HG02759 (cell line): ENCODE data around the gene ELSPBP1.
"Not testable (repeated sequence)": the region's sequence is repeated elsewhere in the genome, so short reads cannot be mapped to it uniquely, and the experiment has no call there.

ENCODE experiments used
- ATAC-seq: cut with Tn5 transposase; IDR thresholded peaks from one replicate; pipeline ENCODE4 v1.9.1; 2021; ENCODE audit warnings: mild to moderate bottlenecking, moderate library complexity; ENCODE audit not compliant: unreplicated experiment

Gene ELSPBP1

GRCh38 chr19:47994209-47994802, at the start of gene ELSPBP1:
TSS of gene ELSPBP1 (plus strand) at chr19:47994632. CDS start at chr19:48008668, 14,036 bp downstream.
- ATAC-seq = no peak

GRCh38 chr19:47949852-47950521, 44.4 kb upstream of the ELSPBP1 start:
- ATAC-seq = not testable (repeated sequence)

DNA sequence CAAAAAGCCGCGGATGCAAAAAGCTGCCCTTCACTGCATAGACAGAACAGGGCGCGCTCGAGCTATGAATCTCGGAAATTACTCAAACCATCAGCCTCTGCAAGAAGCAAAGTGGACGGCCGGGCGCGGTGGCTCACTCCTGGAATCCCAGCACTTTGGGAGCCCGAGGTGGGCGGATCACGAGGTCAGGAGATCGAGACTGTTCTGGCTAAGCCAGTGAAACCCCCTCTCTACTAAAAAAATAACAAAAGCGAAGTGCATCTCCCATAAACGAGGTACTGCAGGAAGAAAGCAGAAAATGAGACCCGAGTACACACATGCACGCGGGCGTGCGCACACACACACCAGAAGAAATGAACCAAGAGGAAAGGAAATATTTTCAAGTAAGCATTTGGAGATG, 42.3 kb upstream of the ELSPBP1 start:
- ATAC-seq = not testable (repeated sequence)

GRCh38 chr19:47955936-47956335, 38.5 kb upstream of the ELSPBP1 start:
- ATAC-seq = not testable (repeated sequence)

DNA sequence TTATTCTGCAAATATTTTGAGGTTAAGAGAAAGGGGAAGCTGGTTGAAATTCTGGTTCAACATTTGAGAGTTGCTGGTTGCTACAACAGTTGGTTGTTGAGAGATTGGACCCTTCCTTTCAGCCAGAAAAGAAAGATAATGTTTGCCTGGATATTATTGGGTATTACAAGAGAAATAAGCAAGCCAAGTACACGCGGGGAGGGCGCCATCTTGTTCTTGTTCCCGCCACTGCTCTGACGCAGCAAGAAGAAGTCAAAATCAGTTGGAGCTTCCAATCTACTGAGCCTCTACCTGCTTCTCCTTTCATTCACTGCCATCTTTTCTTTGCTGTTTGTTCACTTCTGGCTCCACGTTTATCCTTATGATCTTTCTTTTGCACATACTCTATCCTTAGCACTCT, 20.9 kb upstream of the ELSPBP1 start:
- no peak for ATAC-seq

DNA sequence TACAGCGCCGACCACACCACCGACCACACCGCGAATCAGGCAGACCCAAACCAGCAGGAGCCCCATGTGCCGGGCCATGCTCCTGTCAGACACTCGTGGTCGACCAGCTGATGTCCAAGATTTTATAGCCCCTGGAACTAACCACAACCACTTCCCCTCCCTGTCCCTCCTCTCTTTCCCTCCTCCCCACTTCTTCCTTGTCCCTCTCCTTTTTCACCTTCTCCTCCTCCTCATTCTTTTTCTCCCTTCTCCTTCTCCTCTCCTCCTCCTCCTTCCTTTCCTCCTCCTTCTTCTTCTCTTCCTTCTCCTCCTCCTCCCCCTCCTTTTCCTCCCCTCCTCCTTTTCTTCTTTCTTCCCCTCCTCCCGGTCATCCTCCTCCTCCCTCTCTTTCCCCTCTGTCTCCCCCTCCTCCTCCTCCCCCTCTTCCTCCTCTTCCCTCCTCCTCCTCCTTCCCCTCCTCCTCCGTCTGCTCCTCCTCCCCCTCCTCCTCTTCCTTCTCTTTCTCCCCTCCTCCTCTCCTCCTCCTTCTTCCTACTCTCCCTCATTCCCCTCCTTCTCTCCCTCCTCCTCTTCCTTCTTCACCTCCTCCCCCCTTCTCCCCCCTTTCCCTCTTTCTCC, 3.1 kb upstream of the ELSPBP1 start:
- no peak for ATAC-seq

DNA sequence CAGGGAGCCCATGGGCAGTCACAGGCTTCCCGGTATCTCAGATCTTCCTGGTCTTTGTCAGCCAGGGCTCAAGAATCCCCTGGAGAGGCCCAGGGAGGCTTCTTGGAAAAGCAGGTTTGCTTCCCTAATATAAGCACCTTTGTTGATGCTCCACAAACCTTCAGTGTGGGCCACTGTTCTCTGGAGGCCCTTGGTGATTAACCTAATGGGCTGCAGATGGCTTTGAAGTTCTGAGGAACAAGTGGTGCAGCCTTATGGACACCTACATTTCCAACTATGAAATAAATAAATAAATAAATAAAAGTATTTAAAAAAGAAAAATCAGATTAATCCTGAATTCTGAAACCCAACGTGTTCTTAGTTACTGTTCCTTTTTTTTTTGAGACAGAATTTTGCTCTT, 2.4 kb upstream of the ELSPBP1 start, which contains the start of gene BSPH1:
Gene BSPH1 (minus strand): TSS at position 101 of the 400 bp plus-strand sequence. CDS start 89 bp downstream, at position 12.
- no peak for ATAC-seq

DNA sequence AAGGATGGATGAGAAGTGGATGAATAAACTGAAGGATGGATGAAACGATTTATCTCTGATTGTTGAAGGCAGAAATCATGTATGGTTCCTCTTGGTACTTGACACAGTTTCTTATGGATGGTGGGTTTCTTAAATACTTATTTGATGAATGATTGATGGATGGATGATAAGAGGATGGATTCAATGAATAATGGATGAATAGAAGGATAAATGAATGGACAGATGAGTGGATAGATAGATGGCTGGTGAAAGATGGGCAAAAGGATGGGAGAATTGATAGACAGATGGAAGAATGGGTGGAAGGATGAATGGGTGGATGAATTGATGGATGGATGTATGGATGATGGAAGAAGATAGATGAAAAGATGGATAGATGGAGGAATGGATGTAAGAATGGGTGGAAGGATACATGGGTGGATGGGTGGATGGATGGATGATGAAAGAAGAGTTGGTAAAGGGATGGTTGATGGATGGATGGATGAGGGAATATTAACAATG, 1.8 kb downstream of the ELSPBP1 start:
- ATAC-seq = no peak

DNA sequence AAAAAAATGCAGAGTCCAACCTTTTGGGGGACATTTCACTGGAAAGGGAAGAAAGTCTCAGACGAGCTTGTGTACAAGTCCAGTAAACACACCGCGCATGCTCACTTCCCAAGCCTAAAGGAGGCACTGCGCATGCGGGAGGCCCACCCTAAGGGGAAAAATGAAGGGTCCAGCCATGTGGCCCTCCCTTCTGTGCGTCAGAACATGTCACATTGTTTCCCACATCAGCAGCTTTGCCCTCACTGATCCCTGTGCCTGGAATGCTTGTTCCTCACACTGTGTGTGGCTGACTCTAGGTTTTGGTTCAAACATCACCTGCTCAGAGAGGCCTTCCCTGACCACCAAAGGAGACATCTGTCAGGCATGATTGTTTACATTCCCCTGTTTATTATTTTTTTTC, 4.4 kb downstream of the ELSPBP1 start:
- no peak for ATAC-seq

DNA sequence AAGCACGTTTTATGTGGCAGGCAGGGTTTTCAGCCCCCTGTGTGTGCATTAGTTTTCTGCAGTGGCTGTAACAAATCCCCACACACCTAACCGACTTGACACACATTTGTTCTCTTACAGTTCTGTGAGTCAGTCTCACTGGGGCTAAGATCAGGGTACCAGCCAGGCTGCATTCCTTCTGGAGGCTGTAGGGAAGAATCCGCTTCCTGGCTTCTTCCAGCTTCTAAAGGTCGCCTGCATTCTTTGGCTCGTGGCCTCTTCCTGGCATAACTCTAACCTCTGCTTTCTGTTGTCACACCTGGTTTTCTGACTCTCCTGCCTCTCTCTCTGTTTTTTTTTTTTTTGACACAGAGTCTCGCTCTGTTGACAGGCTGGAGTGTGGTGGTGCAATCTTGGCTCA, 6.4 kb downstream of the ELSPBP1 start:
- no peak for ATAC-seq

GRCh38 chr19:48004236-48004635, 9.8 kb downstream of the ELSPBP1 start:
- no peak for ATAC-seq

DNA sequence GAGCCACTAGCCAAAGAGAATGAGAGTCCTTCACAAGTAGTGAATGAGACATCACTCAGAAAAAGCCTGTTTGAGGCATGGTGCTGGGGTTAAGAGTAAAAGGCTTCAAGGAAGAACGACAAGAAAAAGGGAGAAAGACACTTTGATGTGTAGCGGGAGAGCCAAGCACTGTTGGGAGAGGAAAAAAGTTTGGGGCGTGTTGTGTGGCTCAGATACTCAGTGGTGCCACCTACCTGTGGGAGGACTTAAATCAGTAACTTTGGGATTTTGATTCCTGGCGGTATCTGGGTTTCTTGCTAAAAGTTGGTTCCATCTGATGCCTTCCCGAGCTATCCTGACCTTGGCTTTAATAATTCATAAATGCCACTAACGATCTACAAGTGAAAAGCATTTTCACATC, 12.3 kb downstream of the ELSPBP1 start:
- ATAC-seq = no peak

DNA sequence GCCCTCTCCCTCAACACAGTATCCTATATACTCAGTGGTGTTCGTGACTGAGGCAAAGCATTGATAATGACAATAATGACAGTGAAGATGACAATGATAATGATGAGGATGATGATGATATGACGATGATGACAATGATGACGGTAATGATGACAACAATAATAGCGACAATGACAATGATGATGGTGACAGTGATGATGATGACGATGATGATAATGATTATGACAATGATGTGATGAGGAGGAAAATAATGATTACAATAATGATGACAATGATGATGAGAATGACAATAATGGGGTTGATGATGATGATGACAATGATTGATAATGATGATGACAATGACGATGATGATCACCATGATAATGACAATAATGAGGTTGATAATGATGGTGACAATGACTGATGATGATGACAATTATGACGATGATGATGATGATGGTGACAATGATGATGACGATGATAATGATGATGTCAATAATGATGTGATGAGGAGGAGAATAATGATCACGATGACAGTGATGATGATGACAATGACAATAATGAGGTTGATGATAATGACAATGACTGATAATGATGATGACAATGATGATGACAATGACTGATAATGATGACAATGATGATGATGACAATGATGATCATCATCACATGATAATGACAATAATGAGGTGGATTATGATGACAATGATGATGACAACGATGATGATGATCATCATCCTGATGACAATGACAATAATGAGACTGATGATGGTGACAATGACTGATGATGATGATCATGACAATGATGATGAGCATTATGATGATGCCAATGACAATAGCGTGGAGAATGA, 16.7 kb downstream of the ELSPBP1 start:
- no peak for ATAC-seq

GRCh38 chr19:48020686-48021085, 26.3 kb downstream of the ELSPBP1 start:
- no peak for ATAC-seq

DNA sequence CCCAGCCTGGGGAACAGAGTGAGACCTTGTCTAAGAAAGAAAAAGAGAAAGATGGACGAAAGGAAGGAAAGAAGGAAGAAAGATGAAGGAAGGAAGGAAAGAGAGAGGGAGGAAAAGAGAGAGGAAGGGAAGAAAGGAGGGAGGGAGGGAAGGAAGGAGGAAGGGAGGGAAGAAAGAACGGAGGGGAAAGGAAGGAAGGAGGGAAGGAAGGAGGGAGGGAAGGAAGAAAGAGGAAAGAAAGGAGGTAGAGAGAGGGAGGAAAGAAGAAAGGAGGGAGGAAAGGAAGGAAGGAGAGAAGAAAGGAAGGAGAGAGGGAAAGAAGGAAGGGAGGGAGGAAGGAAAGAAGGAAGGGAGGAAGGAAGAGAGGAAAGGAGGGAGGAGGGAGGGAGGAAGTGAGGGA, 28.6 kb downstream of the ELSPBP1 start:
- no peak for ATAC-seq

GRCh38 chr19:48023518-48023917, 29.1 kb downstream of the ELSPBP1 start:
- no peak for ATAC-seq

GRCh38 chr19:48025480-48025879, 31.0 kb downstream of the ELSPBP1 start:
- no peak for ATAC-seq

DNA sequence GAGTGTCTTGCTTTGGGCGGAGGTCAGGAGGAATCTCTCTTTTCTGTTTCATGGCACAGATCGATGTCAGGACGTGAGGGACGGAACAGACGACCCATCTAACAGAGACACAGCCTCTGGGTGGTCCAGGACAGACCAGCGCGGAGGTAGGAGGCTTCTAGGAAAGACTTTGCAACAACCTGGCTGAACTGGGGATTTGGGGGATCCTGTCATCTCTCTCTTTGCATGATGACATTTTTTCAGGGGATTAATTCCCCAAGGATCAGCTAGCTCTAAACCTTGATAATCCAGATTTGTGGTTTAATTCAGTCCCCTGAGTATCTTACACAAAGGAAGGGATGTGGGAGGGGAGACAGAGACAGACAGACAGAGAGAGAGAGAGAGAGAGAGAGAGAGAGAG, 35.0 kb downstream of the ELSPBP1 start:
- ATAC-seq = no peak

DNA sequence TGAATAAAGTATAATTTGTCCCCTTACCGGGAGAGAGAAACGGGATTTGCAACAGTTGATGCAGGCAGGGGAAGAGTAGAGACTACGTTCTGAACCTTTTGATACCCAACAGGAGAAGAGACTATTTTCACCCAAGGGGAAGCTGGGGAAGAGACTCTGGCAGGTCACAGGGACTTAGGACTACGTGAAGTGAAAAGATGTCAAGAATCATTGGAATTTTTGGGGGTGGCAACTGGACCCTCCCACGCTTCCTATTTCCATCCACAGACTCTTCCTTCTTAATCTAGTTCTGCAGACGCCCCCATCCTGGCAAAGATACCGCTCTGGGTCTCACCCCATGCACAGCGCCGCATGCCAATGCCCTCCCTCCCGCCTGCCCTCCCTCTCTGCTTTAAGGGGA, 35.6 kb downstream of the ELSPBP1 start:
- ATAC-seq = no peak

- ATAC-seq = no peak
Observed at GRCh38 chr19:48033604-48034003, 39.2 kb downstream of the ELSPBP1 start.

DNA sequence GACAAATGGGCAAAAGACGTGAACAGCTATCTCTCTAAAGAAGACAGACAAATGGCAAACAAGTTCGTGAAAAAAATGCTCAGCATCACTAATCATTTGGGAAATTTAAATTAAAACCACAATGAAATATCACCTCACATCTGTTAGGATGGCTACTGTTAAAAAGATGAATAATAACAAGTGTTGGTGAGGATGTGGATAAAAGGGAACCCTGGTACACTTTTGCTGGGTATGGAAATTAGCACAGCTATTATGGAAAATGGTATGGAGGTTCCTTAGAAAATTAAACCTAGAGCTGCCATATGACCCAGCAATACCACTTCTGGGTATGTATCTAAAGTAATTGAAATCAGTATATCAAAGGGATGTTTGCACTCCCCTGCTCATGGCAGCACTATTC, 42.3 kb downstream of the ELSPBP1 start:
- no peak for ATAC-seq
